Activated CD8-positive, alpha-beta T cell treated with anti-CD3 and anti-CD28 coated beads, Interleukin-2, amount 10 ng/mL, durations not matched to agents 7 days and 5 days (primary cell): Measurements from ENCODE around the gene MEF2A. TPM values are rescaled to one million over a fixed set of nuclear protein-coding genes. Genes with fewer than 3 reads are reported as not detected.

Experiments
- ATAC-seq: fragments of 150-1000 bp; cut with Tn5 transposase; one replicate; pipeline ENCODE4 v1.10.0; 2021; ENCODE audit warnings: moderate library complexity
- CTCF ChIA-PET: fragments of 350-600 bp; sonication (Branson Sonifier 250); formaldehyde crosslinking; loops from one replicate; lab custom pipeline; 2021; ENCODE audit warnings: antibody characterized with exemption; lab: Charles Lee
- POLR2A ChIA-PET: fragments of 350-600 bp; sonication (Branson Sonifier 250); formaldehyde crosslinking; loops from one replicate; lab custom pipeline; 2021; ENCODE audit warnings: antibody characterized with exemption; lab: Charles Lee
- DNase-seq: peaks from one replicate; pipeline ENCODE4 v3.0.0-alpha.2; 2020
- H3K27ac Mint-ChIP-seq: one replicate; pipeline ENCODE4 v1.8.0; 2021; ENCODE audit warnings: mild to moderate bottlenecking, mixed read lengths
- H3K27me3 Mint-ChIP-seq: one replicate; pipeline ENCODE4 v1.8.0; 2021; ENCODE audit warnings: low read depth, mixed read lengths
- H3K36me3 Mint-ChIP-seq: one replicate; pipeline ENCODE4 v1.8.0; 2021; ENCODE audit warnings: low read depth, mixed read lengths
- H3K4me1 Mint-ChIP-seq: one replicate; pipeline ENCODE4 v1.8.0; 2021; ENCODE audit warnings: low read depth, mixed read lengths
- H3K4me3 Mint-ChIP-seq: one replicate; pipeline ENCODE4 v1.8.0; 2021; ENCODE audit warnings: mild to moderate bottlenecking, mixed read lengths
- H3K9me3 Mint-ChIP-seq: one replicate; pipeline ENCODE4 v1.8.0; 2022; ENCODE audit warnings: mixed read lengths; ENCODE audit not compliant: insufficient read depth
- total RNA-seq, 2 experiments: library from RNA; stranded (reverse); gene quantifications; one replicate each; pipeline ENCODE4 v1.2.3, GENCODE V29; 2021

Gene MEF2A
- total RNA-seq, 2 experiments from 2014 or later = 26.7 to 27.0 TPM

DNA sequence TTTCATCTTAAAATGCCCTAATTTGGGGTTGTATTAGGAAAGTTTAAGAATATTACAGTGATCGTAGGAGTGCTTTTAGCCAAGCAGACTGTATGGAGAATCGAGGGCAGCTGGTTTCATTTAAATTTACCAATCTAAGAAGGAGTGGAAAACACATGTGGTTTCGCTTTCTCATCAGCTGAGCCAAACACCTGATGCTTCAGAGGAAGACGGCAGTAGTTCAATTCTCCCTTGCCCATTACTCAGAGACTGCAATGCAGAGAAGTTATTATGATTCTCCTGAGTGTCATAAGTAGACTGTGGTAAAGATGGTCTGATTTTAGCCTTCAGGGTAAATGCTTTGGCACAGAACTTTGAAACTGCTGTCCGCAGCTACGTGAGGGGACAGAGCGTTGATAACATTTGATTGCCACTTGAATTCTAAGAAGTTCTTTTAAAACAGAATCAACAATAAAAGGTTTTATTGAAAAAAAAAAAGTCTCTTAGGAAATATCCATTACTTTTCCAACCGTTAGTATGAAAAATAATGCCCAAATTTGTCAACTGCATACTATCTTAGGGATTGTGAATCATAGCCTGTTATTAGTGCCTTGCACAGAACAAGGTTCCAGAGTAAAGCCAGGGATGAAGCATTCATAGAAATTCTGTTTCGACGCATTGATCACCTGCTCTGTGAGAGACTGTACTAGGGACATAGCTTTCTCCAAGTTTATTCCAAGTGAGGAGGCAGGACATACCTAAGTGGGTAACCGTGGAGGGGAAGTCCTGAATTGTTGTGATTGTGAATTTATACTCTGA, 141.9 kb downstream of the MEF2A start:
- POLR2A ChIA-PET = interaction anchor here (4.1 kb wide), 1 partner anchor 25 kb away, joined by 18 read pairs; the partner anchor contains the start of gene LYSMD4
- Mint-ChIP-seq H3K4me3 (peak overlapping the region; percentile 60), H3K27me3 (no peaks in the 10 kb centered on the region), H3K36me3 (peaks cover 25% of the 10 kb centered on the region), H3K4me1 (peaks cover 61% of the 10 kb centered on the region), H3K9me3 (no peaks in the 10 kb centered on the region), H3K27ac (peak overlapping the region; percentile 73)
- ATAC-seq = peak; percentile 65
- CTCF ChIA-PET = interaction anchor here (0.7 to 1.8 kb wide), 5 partner anchors 9 to 435 kb away, joined by 3 to 9 read pairs (median 3); no protein-coding TSS in a partner anchor
- DNase-seq = peak; percentile 61

GRCh38 chr15:99708563-99708962, 142.8 kb downstream of the MEF2A start:
- Mint-ChIP-seq H3K4me3 (no peak overlapping the region), H3K4me1 (peaks cover 53% of the 10 kb centered on the region), H3K36me3 (peaks cover 29% of the 10 kb centered on the region), H3K27me3 (no peaks in the 10 kb centered on the region), H3K27ac (peak overlapping the region; percentile 27), H3K9me3 (no peaks in the 10 kb centered on the region)
- ChIA-PET CTCF (interaction anchor here (1.2 to 1.8 kb wide), 3 partner anchors 8 to 436 kb away, joined by 3 to 9 read pairs (median 3); no protein-coding TSS in a partner anchor), POLR2A (interaction anchor here (4.1 kb wide), 1 partner anchor 24 kb away, joined by 18 read pairs; the partner anchor contains the start of gene LYSMD4)
- ATAC-seq = no peak
- no peak for DNase-seq

GRCh38 chr15:99709243-99709986, 143.6 kb downstream of the MEF2A start:
- Mint-ChIP-seq H3K9me3 (no peaks in the 10 kb centered on the region), H3K4me3 (no peak overlapping the region), H3K4me1 (peaks cover 45% of the 10 kb centered on the region), H3K27me3 (no peaks in the 10 kb centered on the region), H3K27ac (peak overlapping the region; percentile 11), H3K36me3 (peaks cover 29% of the 10 kb centered on the region)
- ATAC-seq (no peak), DNase-seq (no peak)
- POLR2A ChIA-PET = interaction anchor here (1.1 to 4.1 kb wide), 2 partner anchors 23 to 26 kb away, joined by 3 to 18 read pairs; partner anchors contain the start of gene LYSMD4
- CTCF ChIA-PET = interaction anchor here (0.6 to 2.1 kb wide), 5 partner anchors 9 to 437 kb away, joined by 3 to 7 read pairs (median 3); no protein-coding TSS in a partner anchor

DNA sequence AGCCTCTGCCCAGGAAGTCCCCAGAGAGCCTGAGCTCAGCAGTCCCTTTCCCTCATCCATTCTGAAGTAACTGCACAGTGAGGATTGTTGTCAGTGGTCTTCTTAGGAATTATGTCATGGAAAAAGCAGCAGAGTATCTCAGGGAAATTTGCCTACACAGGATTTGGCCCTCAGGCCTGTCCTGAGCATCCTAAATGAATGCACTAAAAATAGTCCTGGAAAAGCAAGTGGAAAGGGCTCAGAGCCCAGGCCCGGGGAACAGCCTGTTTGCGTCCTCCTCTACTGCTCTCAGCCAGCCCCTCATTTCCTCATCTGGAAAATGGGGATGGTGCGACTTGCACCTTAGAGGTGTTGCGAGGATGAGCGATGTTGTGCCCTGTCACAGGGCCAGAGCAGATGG, 145.8 kb downstream of the MEF2A start:
- ChIA-PET CTCF (interaction anchor here (2.3 kb wide), 1 partner anchor 15 kb away, joined by 4 read pairs; no protein-coding TSS in a partner anchor), POLR2A (interaction anchor here (1.3 kb wide), 1 partner anchor 22 kb away, joined by 3 read pairs; the partner anchor contains the start of gene LYSMD4)
- Mint-ChIP-seq H3K36me3 (peaks cover 35% of the 10 kb centered on the region), H3K9me3 (no peaks in the 10 kb centered on the region), H3K27me3 (no peaks in the 10 kb centered on the region), H3K27ac (no peak overlapping the region), H3K4me1 (peaks cover 37% of the 10 kb centered on the region), H3K4me3 (no peak overlapping the region)
- no peak for DNase-seq
- ATAC-seq = no peak

- Mint-ChIP-seq H3K27me3 (no peaks in the 10 kb centered on the region), H3K4me1 (peaks cover 29% of the 10 kb centered on the region), H3K9me3 (no peaks in the 10 kb centered on the region), H3K27ac (peak overlapping the region; percentile 52), H3K4me3 (no peak overlapping the region), H3K36me3 (peaks cover 33% of the 10 kb centered on the region)
- POLR2A ChIA-PET = no interaction called here
- ATAC-seq (no peak), DNase-seq (no peak)
- CTCF ChIA-PET = interaction anchor here (2.3 kb wide), 1 partner anchor 15 kb away, joined by 4 read pairs; no protein-coding TSS in a partner anchor
These were observed 146.6 kb downstream of the MEF2A start for GRCh38 chr15:99712415-99712814.

- DNase-seq (no peak), ATAC-seq (no peak)
- peaks cover 22% of the 10 kb centered on the region for H3K36me3 Mint-ChIP-seq
- ChIA-PET POLR2A (interaction anchor here (1.3 kb wide), 1 partner anchor 16 kb away, joined by 5 read pairs; the partner anchor contains the start of gene LYSMD4), CTCF (interaction anchor here (1.2 to 5.0 kb wide), 7 partner anchors 9 to 454 kb away, joined by 3 to 43 read pairs (median 5); no protein-coding TSS in a partner anchor)
- no peaks in the 10 kb centered on the region for H3K9me3 Mint-ChIP-seq
- peaks cover 45% of the 10 kb centered on the region for H3K4me1 Mint-ChIP-seq
- no peak overlapping the region for H3K4me3 Mint-ChIP-seq
- no peak overlapping the region for H3K27ac Mint-ChIP-seq
- H3K27me3 Mint-ChIP-seq = no peaks in the 10 kb centered on the region
These were observed 150.8 kb downstream of the MEF2A start for GRCh38 chr15:99716540-99717095.

GRCh38 chr15:99717161-99718009, 151.6 kb downstream of the MEF2A start:
- DNase-seq (no peak), ATAC-seq (no peak)
- H3K4me1 Mint-ChIP-seq = peaks cover 40% of the 10 kb centered on the region
- CTCF ChIA-PET = interaction anchor here (0.8 to 5.0 kb wide), 7 partner anchors 8 to 445 kb away, joined by 3 to 43 read pairs (median 5); no protein-coding TSS in a partner anchor
- H3K4me3 Mint-ChIP-seq = no peak overlapping the region
- peaks cover 19% of the 10 kb centered on the region for H3K36me3 Mint-ChIP-seq
- H3K27me3 Mint-ChIP-seq = no peaks in the 10 kb centered on the region
- H3K27ac Mint-ChIP-seq = no peak overlapping the region
- POLR2A ChIA-PET = interaction anchor here (1.3 kb wide), 1 partner anchor 16 kb away, joined by 5 read pairs; the partner anchor contains the start of gene LYSMD4
- H3K9me3 Mint-ChIP-seq = no peaks in the 10 kb centered on the region

- Mint-ChIP-seq H3K4me1 (peaks cover 37% of the 10 kb centered on the region), H3K36me3 (peaks cover 14% of the 10 kb centered on the region), H3K27ac (no peak overlapping the region), H3K9me3 (no peaks in the 10 kb centered on the region), H3K4me3 (no peak overlapping the region), H3K27me3 (no peaks in the 10 kb centered on the region)
- CTCF ChIA-PET = interaction anchor here (0.8 to 5.0 kb wide), 7 partner anchors 9 to 458 kb away, joined by 3 to 43 read pairs (median 5); partner anchors contain the start of gene LYSMD4
- DNase-seq (no peak), ATAC-seq (no peak)
- POLR2A ChIA-PET = no interaction called here
These were observed 152.6 kb downstream of the MEF2A start for GRCh38 chr15:99718421-99718820.

DNA sequence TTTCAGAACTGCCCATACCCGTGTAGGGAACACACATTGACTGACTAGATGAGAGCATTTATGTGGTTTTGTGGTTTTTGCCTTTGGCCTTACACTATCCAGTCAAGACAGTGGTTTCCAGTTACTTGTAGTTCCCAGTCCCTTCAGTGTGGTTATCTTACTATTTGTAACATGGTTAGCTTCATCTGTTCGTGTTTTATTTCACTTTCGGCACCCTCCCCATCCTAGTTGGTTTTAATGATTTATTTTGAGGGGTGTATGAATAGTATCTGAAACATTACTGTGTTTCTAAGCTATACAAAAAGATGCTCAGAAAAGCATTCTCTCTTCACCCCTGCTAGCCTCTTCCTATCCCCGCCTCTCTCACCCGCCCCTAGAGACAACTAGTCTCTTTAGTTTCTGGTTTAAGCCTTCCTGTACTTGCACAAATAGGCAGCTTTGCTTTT, 153.3 kb downstream of the MEF2A start:
- no peak for DNase-seq
- Mint-ChIP-seq H3K4me1 (peaks cover 37% of the 10 kb centered on the region), H3K27me3 (no peaks in the 10 kb centered on the region), H3K36me3 (peaks cover 14% of the 10 kb centered on the region), H3K27ac (peak overlapping the region; percentile 9), H3K4me3 (no peak overlapping the region), H3K9me3 (no peaks in the 10 kb centered on the region)
- ChIA-PET CTCF (interaction anchor here (0.6 to 5.0 kb wide), 7 partner anchors 10 to 620 kb away, joined by 3 to 43 read pairs (median 5); partner anchors contain the start of gene LYSMD4), POLR2A (interaction anchor here (1.0 kb wide), 1 partner anchor 14 kb away, joined by 3 read pairs; the partner anchor contains the start of gene LYSMD4)
- no peak for ATAC-seq

DNA sequence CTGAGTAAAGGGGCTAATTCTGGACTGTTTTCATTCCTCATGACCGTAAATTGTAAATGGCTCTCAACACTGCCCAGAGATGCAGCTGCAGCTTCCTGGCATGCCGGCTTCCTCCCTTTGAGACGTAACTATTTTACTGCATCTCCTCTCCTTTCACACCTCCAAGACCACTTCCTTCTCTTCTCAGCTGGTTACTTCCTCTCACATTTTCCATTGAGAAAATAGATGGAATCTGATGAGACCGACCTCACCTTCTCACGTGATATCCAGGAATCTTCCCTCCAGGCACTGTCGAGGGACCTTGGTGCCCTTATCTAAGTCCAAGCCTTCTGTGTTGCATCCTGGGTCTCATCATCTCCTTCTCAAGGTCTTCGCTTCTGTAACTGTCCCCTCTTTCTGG, 154.7 kb downstream of the MEF2A start:
- DNase-seq (peak; percentile 47), ATAC-seq (peak; percentile 61)
- Mint-ChIP-seq H3K27me3 (no peaks in the 10 kb centered on the region), H3K9me3 (no peaks in the 10 kb centered on the region), H3K27ac (peak overlapping the region; percentile 77), H3K36me3 (peaks cover 10% of the 10 kb centered on the region), H3K4me3 (peak overlapping the region; percentile 4), H3K4me1 (peaks cover 37% of the 10 kb centered on the region)
- ChIA-PET POLR2A (no interaction called here), CTCF (interaction anchor here (1.9 kb wide), 1 partner anchor 17 kb away, joined by 9 read pairs; no protein-coding TSS in a partner anchor)
